ENCODE data around the gene ZNF423.

Gene ZNF423

GRCh38 chr16:49618955-49619354 is 237.0 kb downstream of the ZNF423 start:
- no peaks in the 10 kb centered on the region for H3K36me3 ChIP-seq (ENCODE audit: insufficient read depth, low read length)
- H3K4me2 ChIP-seq (ENCODE audit: low read length), result no peak overlapping the region
- H3K9ac ChIP-seq (ENCODE audit: low read depth, low read length), result no peak overlapping the region
- peaks cover 18% of the 10 kb centered on the region for H3K4me1 ChIP-seq (ENCODE audit: control insufficient read depth, insufficient read depth, low read length)
- no peak overlapping the region for H3K4me3 ChIP-seq (ENCODE audit: low read length)
- peaks cover 3% of the 10 kb centered on the region for H3K27me3 ChIP-seq (ENCODE audit: control insufficient read depth, insufficient read depth, low read length)
- H3K9me3 ChIP-seq (replicated peaks; ENCODE audit: low read length), result no peaks in the 10 kb centered on the region

GRCh38 chr16:49617710-49618330 is 238.1 kb downstream of the ZNF423 start:
- H3K27me3 ChIP-seq (ENCODE audit: control insufficient read depth, insufficient read depth, low read length), result peaks cover 9% of the 10 kb centered on the region
- H3K9ac ChIP-seq (ENCODE audit: low read depth, low read length), result no peak overlapping the region
- no peaks in the 10 kb centered on the region for H3K9me3 ChIP-seq (replicated peaks; ENCODE audit: low read length)
- H3K4me1 ChIP-seq (ENCODE audit: control insufficient read depth, insufficient read depth, low read length), result peaks cover 18% of the 10 kb centered on the region
- no peak overlapping the region for H3K4me3 ChIP-seq (ENCODE audit: low read length)
- H3K4me2 ChIP-seq (ENCODE audit: low read length), result no peak overlapping the region
- H3K36me3 ChIP-seq (ENCODE audit: insufficient read depth, low read length), result no peaks in the 10 kb centered on the region

- Histone ChIP-seq H3K9ac (ENCODE audit: low read depth, low read length) (no peak overlapping the region), H3K9me3 (replicated peaks; ENCODE audit: low read length) (no peaks in the 10 kb centered on the region), H3K27me3 (ENCODE audit: control insufficient read depth, insufficient read depth, low read length) (peaks cover 15% of the 10 kb centered on the region), H3K4me3 (ENCODE audit: low read length) (no peak overlapping the region), H3K4me2 (ENCODE audit: low read length) (no peak overlapping the region), H3K36me3 (ENCODE audit: insufficient read depth, low read length) (no peaks in the 10 kb centered on the region), H3K4me1 (ENCODE audit: control insufficient read depth, insufficient read depth, low read length) (peaks cover 18% of the 10 kb centered on the region)
Measured at GRCh38 chr16:49617016-49617629, 238.8 kb downstream of the ZNF423 start.

GRCh38 chr16:49615576-49615975 is 240.3 kb downstream of the ZNF423 start:
- H3K4me1 ChIP-seq (ENCODE audit: control insufficient read depth, insufficient read depth, low read length), result peaks cover 13% of the 10 kb centered on the region
- no peaks in the 10 kb centered on the region for H3K36me3 ChIP-seq (ENCODE audit: insufficient read depth, low read length)
- H3K9ac ChIP-seq (ENCODE audit: low read depth, low read length), result no peak overlapping the region
- no peaks in the 10 kb centered on the region for H3K9me3 ChIP-seq (replicated peaks; ENCODE audit: low read length)
- no peak overlapping the region for H3K4me2 ChIP-seq (ENCODE audit: low read length)
- H3K4me3 ChIP-seq (ENCODE audit: low read length), result no peak overlapping the region
- H3K27me3 ChIP-seq (ENCODE audit: control insufficient read depth, insufficient read depth, low read length), result peaks cover 30% of the 10 kb centered on the region

- Histone ChIP-seq H3K27me3 (ENCODE audit: control insufficient read depth, insufficient read depth, low read length) (peaks cover 48% of the 10 kb centered on the region), H3K4me1 (ENCODE audit: control insufficient read depth, insufficient read depth, low read length) (no peaks in the 10 kb centered on the region), H3K36me3 (ENCODE audit: insufficient read depth, low read length) (no peaks in the 10 kb centered on the region), H3K4me3 (ENCODE audit: low read length) (no peak overlapping the region), H3K9me3 (replicated peaks; ENCODE audit: low read length) (no peaks in the 10 kb centered on the region), H3K9ac (ENCODE audit: low read depth, low read length) (no peak overlapping the region), H3K4me2 (ENCODE audit: low read length) (no peak overlapping the region)
Measured at GRCh38 chr16:49610983-49611382, 244.9 kb downstream of the ZNF423 start.

GRCh38 chr16:49608779-49609178 is 247.1 kb downstream of the ZNF423 start:
- H3K9me3 ChIP-seq (replicated peaks; ENCODE audit: low read length), result no peaks in the 10 kb centered on the region
- no peak overlapping the region for H3K9ac ChIP-seq (ENCODE audit: low read depth, low read length)
- no peak overlapping the region for H3K4me3 ChIP-seq (ENCODE audit: low read length)
- no peaks in the 10 kb centered on the region for H3K4me1 ChIP-seq (ENCODE audit: control insufficient read depth, insufficient read depth, low read length)
- H3K4me2 ChIP-seq (ENCODE audit: low read length), result no peak overlapping the region
- H3K36me3 ChIP-seq (ENCODE audit: insufficient read depth, low read length), result no peaks in the 10 kb centered on the region
- H3K27me3 ChIP-seq (ENCODE audit: control insufficient read depth, insufficient read depth, low read length), result peaks cover 63% of the 10 kb centered on the region

GRCh38 chr16:49608098-49608497 is 247.8 kb downstream of the ZNF423 start:
- H3K9ac ChIP-seq (ENCODE audit: low read depth, low read length), result no peak overlapping the region
- H3K4me3 ChIP-seq (ENCODE audit: low read length), result no peak overlapping the region
- H3K36me3 ChIP-seq (ENCODE audit: insufficient read depth, low read length), result no peaks in the 10 kb centered on the region
- peaks cover 60% of the 10 kb centered on the region for H3K27me3 ChIP-seq (ENCODE audit: control insufficient read depth, insufficient read depth, low read length)
- H3K4me2 ChIP-seq (ENCODE audit: low read length), result no peak overlapping the region
- no peaks in the 10 kb centered on the region for H3K4me1 ChIP-seq (ENCODE audit: control insufficient read depth, insufficient read depth, low read length)
- no peaks in the 10 kb centered on the region for H3K9me3 ChIP-seq (replicated peaks; ENCODE audit: low read length)

GRCh38 chr16:49605536-49606254 is 250.2 kb downstream of the ZNF423 start:
- Histone ChIP-seq H3K9ac (ENCODE audit: low read depth, low read length) (no peak overlapping the region), H3K27me3 (ENCODE audit: control insufficient read depth, insufficient read depth, low read length) (peaks cover 58% of the 10 kb centered on the region), H3K4me3 (ENCODE audit: low read length) (no peak overlapping the region), H3K4me2 (ENCODE audit: low read length) (no peak overlapping the region), H3K4me1 (ENCODE audit: control insufficient read depth, insufficient read depth, low read length) (no peaks in the 10 kb centered on the region), H3K36me3 (ENCODE audit: insufficient read depth, low read length) (no peaks in the 10 kb centered on the region), H3K9me3 (replicated peaks; ENCODE audit: low read length) (no peaks in the 10 kb centered on the region)

GRCh38 chr16:49604602-49605001 is 251.3 kb downstream of the ZNF423 start:
- H3K4me1 ChIP-seq (ENCODE audit: control insufficient read depth, insufficient read depth, low read length), result no peaks in the 10 kb centered on the region
- H3K4me3 ChIP-seq (ENCODE audit: low read length), result no peak overlapping the region
- H3K9me3 ChIP-seq (replicated peaks; ENCODE audit: low read length), result no peaks in the 10 kb centered on the region
- H3K36me3 ChIP-seq (ENCODE audit: insufficient read depth, low read length), result no peaks in the 10 kb centered on the region
- H3K27me3 ChIP-seq (ENCODE audit: control insufficient read depth, insufficient read depth, low read length), result peaks cover 51% of the 10 kb centered on the region
- H3K9ac ChIP-seq (ENCODE audit: low read depth, low read length), result no peak overlapping the region
- H3K4me2 ChIP-seq (ENCODE audit: low read length), result no peak overlapping the region

- Histone ChIP-seq H3K4me3 (ENCODE audit: low read length) (no peak overlapping the region), H3K4me2 (ENCODE audit: low read length) (no peak overlapping the region), H3K9me3 (replicated peaks; ENCODE audit: low read length) (no peaks in the 10 kb centered on the region), H3K9ac (ENCODE audit: low read depth, low read length) (no peak overlapping the region), H3K4me1 (ENCODE audit: control insufficient read depth, insufficient read depth, low read length) (no peaks in the 10 kb centered on the region), H3K36me3 (ENCODE audit: insufficient read depth, low read length) (no peaks in the 10 kb centered on the region), H3K27me3 (ENCODE audit: control insufficient read depth, insufficient read depth, low read length) (peaks cover 48% of the 10 kb centered on the region)
Measured at GRCh38 chr16:49603956-49604355, 252.0 kb downstream of the ZNF423 start.

- Histone ChIP-seq H3K36me3 (ENCODE audit: insufficient read depth, low read length) (no peaks in the 10 kb centered on the region), H3K27me3 (ENCODE audit: control insufficient read depth, insufficient read depth, low read length) (peaks cover 48% of the 10 kb centered on the region), H3K9ac (ENCODE audit: low read depth, low read length) (no peak overlapping the region), H3K9me3 (replicated peaks; ENCODE audit: low read length) (no peaks in the 10 kb centered on the region), H3K4me3 (ENCODE audit: low read length) (no peak overlapping the region), H3K4me1 (ENCODE audit: control insufficient read depth, insufficient read depth, low read length) (no peaks in the 10 kb centered on the region), H3K4me2 (ENCODE audit: low read length) (peak overlapping the region; percentile 9)
Measured at GRCh38 chr16:49602976-49603310, 253.0 kb downstream of the ZNF423 start.

All from skeletal muscle satellite cell (primary cell).